HFF-Myc (cell line): ENCODE results near the gene PIK3R5.

Source experiments
- DNase-seq: peaks from one replicate; pipeline ENCODE4 v3.0.0-alpha.2; 2011; ENCODE audit warnings: low read depth; ENCODE audit errors: extremely low read depth
- H3K4me3 ChIP-seq: replicated peaks from 2 replicates; pipeline ENCODE4 v1.5.1; 2011; ENCODE audit warnings: low read depth, mild to moderate bottlenecking, control low read depth, low read length
- CTCF ChIP-seq: IDR thresholded peaks from 2 replicates; pipeline ENCODE4 v1.5.1; 2012; ENCODE audit warnings: mild to moderate bottlenecking, low read depth, low read length, control low read depth; ENCODE audit errors: missing control alignments

The PIK3R5 gene

GRCh38 chr17:8928347-8928746, 37.2 kb downstream of the PIK3R5 start:
- no peak for TF ChIP-seq CTCF
- H3K4me3 ChIP-seq: no peak overlapping the region
- no peak for DNase-seq

- TF ChIP-seq CTCF: no peak
- DNase-seq: no peak
- H3K4me3 ChIP-seq: no peak overlapping the region
These were observed 38.1 kb downstream of the PIK3R5 start for GRCh38 chr17:8927395-8927794.

- H3K4me3 ChIP-seq: no peak overlapping the region
- DNase-seq: no peak
- TF ChIP-seq CTCF: no peak
These were observed 39.7 kb downstream of the PIK3R5 start for GRCh38 chr17:8925808-8926207.

- no peak for DNase-seq
- no peak for TF ChIP-seq CTCF
- H3K4me3 ChIP-seq: no peak overlapping the region
These were observed 40.4 kb downstream of the PIK3R5 start for GRCh38 chr17:8925141-8925540.

GRCh38 chr17:8924595-8924994, 40.9 kb downstream of the PIK3R5 start:
- TF ChIP-seq CTCF: no peak
- no peak overlapping the region for H3K4me3 ChIP-seq
- DNase-seq: no peak

- no peak for DNase-seq
- TF ChIP-seq CTCF: no peak
- H3K4me3 ChIP-seq: no peak overlapping the region
These were observed 41.7 kb downstream of the PIK3R5 start for GRCh38 chr17:8923762-8924161.

- no peak for TF ChIP-seq CTCF
- no peak overlapping the region for H3K4me3 ChIP-seq
- no peak for DNase-seq
These were observed 42.6 kb downstream of the PIK3R5 start for GRCh38 chr17:8922928-8923327.
